Measurements from ENCODE around the gene ZNF329.

DNA sequence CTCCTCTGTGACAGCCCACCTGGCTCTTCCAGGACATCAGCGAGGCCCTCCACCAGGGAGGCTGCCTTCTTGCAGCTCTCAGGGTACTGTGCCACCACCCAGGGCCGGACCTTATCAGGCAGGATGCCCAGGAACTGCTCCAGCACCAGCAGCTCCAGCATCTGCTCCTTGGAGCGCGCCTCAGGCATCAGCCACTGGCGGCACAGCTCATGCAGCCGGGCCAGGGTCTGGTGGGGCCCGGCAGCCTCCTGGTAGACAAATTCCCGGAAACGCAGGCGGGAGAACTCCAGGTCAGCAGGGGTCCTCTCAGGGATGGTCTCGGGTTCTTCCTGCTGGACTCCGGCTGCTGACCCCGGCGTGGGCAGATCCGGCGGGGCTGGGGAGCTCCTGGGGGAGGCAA is 60.7 kb downstream of the ZNF329 start:
- TF ChIP-seq POLR2A (IDR thresholded peaks at IDR 0.05; ENCODE audit: low read depth, low read length): no peak
- TF ChIP-seq POLR2AphosphoS5 (IDR thresholded peaks at IDR 0.05; ENCODE audit: low read depth, low read length): no peak
- TF ChIP-seq TAF1 (IDR thresholded peaks at IDR 0.05; ENCODE audit: borderline replicate concordance, low read depth, low read length): no peak
